HUES64 (cell line): Measurements from ENCODE around the gene TNIK.
"Not testable (repeated sequence)": the region's sequence is repeated elsewhere in the genome, so short reads cannot be mapped to it uniquely, and the experiment has no call there.

Experiments
- H3K27ac ChIP-seq: 2 replicates; pipeline ENCODE4 v1.7.0; 2013; ENCODE audit warnings: low read depth, low read length, inconsistent platforms
- H3K27me3 ChIP-seq: 2 replicates; pipeline ENCODE4 v1.6.1; 2013; ENCODE audit warnings: mild to moderate bottlenecking, low read length; ENCODE audit not compliant: insufficient read depth
- H3K36me3 ChIP-seq: 2 replicates; pipeline ENCODE4 v1.6.1; 2013; ENCODE audit warnings: mild to moderate bottlenecking, low read length; ENCODE audit not compliant: insufficient read depth
- H3K4me1 ChIP-seq: 2 replicates; pipeline ENCODE4 v1.6.1; 2013; ENCODE audit warnings: mild to moderate bottlenecking, low read length, moderate library complexity; ENCODE audit not compliant: insufficient read depth
- H3K4me3 ChIP-seq: 2 replicates; pipeline ENCODE4 v1.5.1; 2013; ENCODE audit warnings: mild to moderate bottlenecking, low read length, moderate library complexity
- H3K9ac ChIP-seq: 2 replicates; pipeline ENCODE4 v1.6.1; 2013; ENCODE audit warnings: mild to moderate bottlenecking, low read depth, low read length
- H3K9me3 ChIP-seq: 2 replicates; pipeline ENCODE4 v1.6.1; 2013; ENCODE audit warnings: low read depth, low read length; ENCODE audit not compliant: insufficient read depth
- WGBS: fragments of 150-250, 120-280 bp; methylation state at CpG from one replicate; pipeline ENCODE4 v1.1.7; 2013; ENCODE audit warnings: missing lambda C conversion rate; 5-methylcytosine and 5-hydroxymethylcytosine counted together

The TNIK gene

DNA sequence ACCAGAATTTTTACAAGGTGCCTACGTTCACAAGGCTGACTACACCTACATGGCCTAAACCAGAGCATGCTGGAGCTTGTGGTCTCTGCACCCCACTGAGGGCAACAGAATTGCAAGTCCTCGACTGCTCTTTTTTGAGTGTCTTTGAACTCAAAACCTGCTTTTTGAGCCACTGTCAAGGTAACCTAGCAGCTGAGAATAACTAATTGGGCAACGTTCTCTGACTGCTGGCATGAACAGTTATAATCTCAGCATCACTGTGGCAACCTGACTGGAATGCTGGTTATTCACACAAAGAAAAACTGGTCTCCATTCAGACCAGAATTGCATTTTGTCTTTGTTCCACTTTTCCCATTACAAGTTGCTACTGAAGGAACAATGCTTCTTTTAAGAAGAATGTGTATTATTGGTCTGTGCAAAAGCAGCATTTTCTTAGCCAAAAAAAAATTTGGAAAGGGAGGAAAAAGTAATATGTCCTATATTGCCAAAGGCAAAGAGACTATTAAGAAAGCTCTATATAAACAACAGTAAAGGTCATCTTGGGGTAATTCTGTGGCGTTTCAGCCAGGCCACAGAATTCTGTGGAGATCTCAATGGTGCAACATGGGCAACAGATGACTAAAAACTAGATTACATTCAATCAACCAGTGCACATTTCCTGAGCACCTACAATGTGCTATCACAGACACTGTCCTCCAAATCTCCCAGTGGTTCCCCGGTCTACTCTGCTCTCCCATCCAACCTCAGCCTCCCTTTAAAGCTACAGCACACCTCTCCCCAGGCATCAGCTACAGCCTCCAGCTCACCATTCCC, 76.8 kb downstream of the TNIK start:
- WGBS = 60% methylated on average over 5 of the region's 5 CpGs
- Histone ChIP-seq H3K9me3 (no peaks in the 10 kb centered on the region), H3K36me3 (no peaks in the 10 kb centered on the region), H3K4me1 (peaks cover 49% of the 10 kb centered on the region), H3K4me3 (no peak overlapping the region), H3K27me3 (no peaks in the 10 kb centered on the region), H3K9ac (no peak overlapping the region), H3K27ac (no peak overlapping the region)

GRCh38 chr3:171382347-171382746, 77.9 kb downstream of the TNIK start:
- H3K27ac ChIP-seq = not testable (repeated sequence)

DNA sequence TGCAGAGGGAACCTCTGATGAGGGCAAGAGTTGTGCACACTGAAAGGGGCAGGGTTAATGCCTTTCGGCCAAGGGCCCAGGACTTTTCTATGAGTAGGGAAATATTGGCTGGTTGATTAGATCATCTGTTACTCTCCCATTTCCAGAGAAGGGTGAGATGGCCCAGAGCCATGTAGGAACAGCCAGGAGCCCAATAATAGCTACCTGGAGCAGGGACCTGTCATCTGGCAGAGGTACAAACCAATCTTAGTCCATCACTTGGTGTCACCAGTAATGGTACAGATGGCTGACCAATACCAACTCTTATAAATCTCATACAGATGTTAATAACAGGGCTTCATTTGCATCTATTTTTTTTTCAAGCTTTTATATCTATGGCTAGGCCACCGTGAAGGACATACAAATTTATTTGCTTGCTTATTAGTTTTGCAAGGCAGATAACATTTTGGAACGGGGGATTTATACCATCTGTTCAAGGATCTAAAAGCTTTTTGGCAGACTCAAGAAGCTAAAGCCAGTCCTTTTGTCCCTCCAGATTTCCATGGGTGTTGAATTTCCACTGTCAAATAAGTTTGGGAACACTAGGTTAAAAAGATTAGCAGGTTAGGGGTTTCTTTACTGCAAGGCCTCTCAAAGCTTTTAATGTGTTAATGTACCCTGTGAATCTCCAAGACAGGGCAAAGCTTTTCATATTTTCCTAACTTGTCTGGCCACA, 79.3 kb downstream of the TNIK start:
- 69% methylated on average over 3 of the region's 3 CpGs for WGBS

More at GRCh38 chr3:171382347-171382746, 77.9 kb downstream of the TNIK start:
- H3K9ac ChIP-seq, H3K36me3 ChIP-seq, H3K4me3 ChIP-seq, H3K27me3 ChIP-seq, H3K9me3 ChIP-seq: not testable (repeated sequence)
- peaks cover 50% of the 10 kb centered on the region for H3K4me1 ChIP-seq
- WGBS = 92% methylated on average over 4 of the region's 4 CpGs

GRCh38 chr3:171379961-171380483, 80.2 kb downstream of the TNIK start:
- Histone ChIP-seq H3K27me3 (no peaks in the 10 kb centered on the region), H3K27ac (no peak overlapping the region), H3K36me3 (no peaks in the 10 kb centered on the region), H3K9me3 (no peaks in the 10 kb centered on the region), H3K4me3 (no peak overlapping the region), H3K4me1 (peaks cover 45% of the 10 kb centered on the region), H3K9ac (no peak overlapping the region)
- WGBS = 82% methylated on average over 8 of the region's 8 CpGs

More for the DNA sequence above, 79.3 kb downstream of the TNIK start:
- no peaks in the 10 kb centered on the region for H3K9me3 ChIP-seq
- no peak overlapping the region for H3K9ac ChIP-seq
- H3K4me3 ChIP-seq = no peak overlapping the region
- no peaks in the 10 kb centered on the region for H3K36me3 ChIP-seq
- H3K4me1 ChIP-seq = peaks cover 53% of the 10 kb centered on the region
- no peak overlapping the region for H3K27ac ChIP-seq
- no peaks in the 10 kb centered on the region for H3K27me3 ChIP-seq

DNA sequence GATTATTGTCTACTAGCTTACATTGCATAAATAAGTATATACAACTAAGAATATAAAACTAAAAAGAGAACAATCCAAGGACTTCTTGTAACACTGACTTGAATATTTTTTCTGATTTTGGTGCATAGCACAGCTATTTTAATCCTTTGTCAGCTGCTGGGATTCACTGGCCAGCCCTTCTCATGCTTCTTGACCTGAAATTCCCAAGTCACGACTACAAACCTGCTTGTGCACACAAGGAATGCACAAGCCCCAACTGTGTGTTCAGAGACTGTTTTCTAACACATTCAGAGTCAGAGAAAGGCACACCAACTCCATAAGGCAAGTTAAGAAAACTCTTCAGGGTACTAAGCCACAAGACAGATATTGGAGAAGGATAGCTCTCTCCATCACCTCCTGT, 80.9 kb downstream of the TNIK start:
- Histone ChIP-seq H3K9me3 (no peaks in the 10 kb centered on the region), H3K4me1 (peaks cover 38% of the 10 kb centered on the region), H3K27ac (no peak overlapping the region), H3K36me3 (no peaks in the 10 kb centered on the region), H3K4me3 (no peak overlapping the region), H3K9ac (no peak overlapping the region), H3K27me3 (no peaks in the 10 kb centered on the region)
- WGBS = 83% methylated on average over 1 of the region's 1 CpG

DNA sequence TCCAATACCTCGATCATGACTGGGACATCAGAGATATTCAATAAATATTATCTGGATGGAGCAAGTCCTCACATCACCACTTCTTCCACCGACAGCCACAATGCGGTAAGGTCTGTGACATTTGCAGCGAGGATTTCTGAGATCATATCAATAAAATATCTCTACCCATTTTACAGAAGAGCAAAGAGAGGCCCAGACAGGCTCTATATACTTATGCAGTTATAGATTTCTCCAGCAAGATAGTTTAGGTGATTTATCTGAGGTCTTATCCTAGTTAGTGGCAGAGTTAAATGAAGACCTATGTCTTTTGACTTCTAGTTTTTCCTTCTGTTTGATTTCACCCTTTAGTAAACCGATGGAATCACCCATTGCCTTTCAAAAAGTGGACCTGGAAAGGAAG, 81.6 kb downstream of the TNIK start:
- Histone ChIP-seq H3K27me3 (no peaks in the 10 kb centered on the region), H3K9me3 (no peaks in the 10 kb centered on the region), H3K4me3 (no peak overlapping the region), H3K9ac (no peak overlapping the region), H3K27ac (no peak overlapping the region), H3K4me1 (peaks cover 31% of the 10 kb centered on the region), H3K36me3 (no peaks in the 10 kb centered on the region)
- WGBS = 98% methylated on average over 5 of the region's 5 CpGs

GRCh38 chr3:171377859-171378258, 82.3 kb downstream of the TNIK start:
- no peaks in the 10 kb centered on the region for H3K9me3 ChIP-seq
- no peak overlapping the region for H3K9ac ChIP-seq
- no peak overlapping the region for H3K4me3 ChIP-seq
- H3K27ac ChIP-seq = no peak overlapping the region
- peaks cover 23% of the 10 kb centered on the region for H3K4me1 ChIP-seq
- no peaks in the 10 kb centered on the region for H3K27me3 ChIP-seq
- H3K36me3 ChIP-seq = no peaks in the 10 kb centered on the region
- WGBS = 91% methylated on average over 1 of the region's 1 CpG

DNA sequence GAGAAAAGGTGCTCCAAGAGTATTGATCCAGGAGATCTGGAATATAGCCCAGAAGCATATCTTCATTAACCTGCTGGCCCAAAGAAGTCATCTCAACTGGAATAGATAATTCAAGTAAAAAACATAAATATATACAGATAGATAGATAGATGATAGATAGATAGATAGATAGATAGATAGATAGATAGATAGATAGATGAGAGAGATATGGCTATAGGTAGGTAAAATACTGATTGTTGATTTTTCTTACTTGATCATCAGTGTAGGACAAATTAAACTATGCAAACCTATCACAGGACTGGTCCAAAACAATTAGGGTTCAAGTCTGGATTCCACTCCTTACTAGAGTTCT, 83.6 kb downstream of the TNIK start:
- Histone ChIP-seq H3K27ac (no peak overlapping the region), H3K4me3 (no peak overlapping the region), H3K36me3 (no peaks in the 10 kb centered on the region), H3K27me3 (no peaks in the 10 kb centered on the region), H3K4me1 (peaks cover 18% of the 10 kb centered on the region), H3K9ac (no peak overlapping the region), H3K9me3 (no peaks in the 10 kb centered on the region)

DNA sequence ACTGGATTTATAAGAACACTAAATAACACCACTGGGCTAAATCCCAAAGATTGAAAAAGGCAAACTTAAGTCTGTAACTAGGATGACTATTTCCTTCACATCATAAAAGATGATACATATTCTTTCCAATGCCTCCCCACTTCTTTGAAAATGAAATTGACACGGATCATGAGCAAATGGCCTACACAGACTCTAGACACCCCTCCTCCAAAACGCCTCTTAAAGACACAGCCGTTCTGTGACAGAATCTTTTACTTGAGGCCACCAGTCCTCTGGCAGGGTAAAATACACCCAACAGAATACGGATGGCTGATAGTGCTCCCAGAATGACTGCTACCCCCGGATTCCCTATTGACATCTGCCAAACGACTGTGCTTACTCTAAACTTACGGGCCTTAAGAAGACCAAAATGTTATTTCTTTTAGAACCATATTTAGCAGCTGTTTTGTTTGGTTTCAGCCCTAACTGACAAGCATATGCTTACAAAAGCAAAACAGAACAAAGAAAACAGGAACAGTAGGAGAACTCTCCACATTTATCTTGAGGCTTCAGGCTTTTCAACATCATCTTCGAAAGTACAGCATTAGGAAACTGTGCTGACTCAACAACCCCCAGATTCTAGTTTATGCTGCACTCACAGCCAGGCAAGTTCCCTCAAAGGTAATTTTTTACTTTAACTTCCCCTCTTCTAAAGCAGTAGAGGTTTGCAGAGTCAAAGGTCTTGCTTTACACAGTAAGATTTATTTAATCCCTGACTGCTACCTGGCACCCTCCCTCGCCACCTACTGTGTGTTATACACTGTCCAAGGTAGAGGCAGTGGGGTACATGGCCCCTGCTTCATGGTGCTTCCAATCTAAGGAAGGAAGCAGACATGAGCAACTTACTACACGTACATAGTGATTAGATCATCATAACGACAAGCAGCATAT, 84.3 kb downstream of the TNIK start:
- H3K9me3 ChIP-seq = no peaks in the 10 kb centered on the region
- no peak overlapping the region for H3K4me3 ChIP-seq
- H3K27ac ChIP-seq = no peak overlapping the region
- H3K36me3 ChIP-seq = no peaks in the 10 kb centered on the region
- WGBS = 88% methylated on average over 11 of the region's 11 CpGs
- peaks cover 12% of the 10 kb centered on the region for H3K4me1 ChIP-seq
- no peaks in the 10 kb centered on the region for H3K27me3 ChIP-seq
- H3K9ac ChIP-seq = no peak overlapping the region

DNA sequence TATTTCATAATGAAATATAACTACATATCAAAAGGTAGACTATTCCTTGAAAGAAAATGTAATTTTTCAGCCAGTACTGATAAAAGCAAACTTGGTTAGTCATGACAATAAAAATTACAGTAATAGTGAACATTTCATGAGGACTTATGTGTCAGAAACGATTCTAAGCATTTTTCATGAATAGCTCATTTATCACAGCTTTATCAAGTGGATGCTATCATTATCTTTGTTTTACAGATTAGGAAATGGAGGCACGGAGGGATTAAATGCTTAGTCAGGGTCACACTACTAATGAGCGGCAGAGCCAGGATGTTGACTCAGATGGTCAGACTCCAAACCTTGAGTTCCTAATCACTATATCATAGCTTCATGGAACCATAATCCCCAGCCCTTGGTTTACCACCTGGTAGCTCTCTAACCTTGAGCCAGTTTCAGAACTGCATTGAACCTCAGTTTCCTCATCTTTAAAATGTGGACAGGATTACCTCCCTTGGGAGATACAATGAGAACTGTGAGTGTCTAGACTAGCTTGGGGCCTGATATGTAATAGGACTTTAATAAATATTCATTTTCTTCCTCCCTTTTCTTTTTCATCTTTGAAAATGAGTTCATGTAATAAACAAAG, 85.4 kb downstream of the TNIK start:
- Histone ChIP-seq H3K36me3 (no peaks in the 10 kb centered on the region), H3K4me3 (no peak overlapping the region), H3K9ac (no peak overlapping the region), H3K9me3 (no peaks in the 10 kb centered on the region), H3K27ac (no peak overlapping the region), H3K27me3 (no peaks in the 10 kb centered on the region), H3K4me1 (peaks cover 9% of the 10 kb centered on the region)
- WGBS = 78% methylated on average over 3 of the region's 3 CpGs
